IMR-90 (cell line): ENCODE measurements around the gene ASIC2. TPM values are rescaled to one million over a fixed set of nuclear protein-coding genes. Genes with fewer than 3 reads are reported as not detected.
"Not testable (repeated sequence)": the region's sequence is repeated elsewhere in the genome, so short reads cannot be mapped to it uniquely, and the experiment has no call there.

ENCODE experiments used
- ATAC-seq: fragments of 200-7000 bp; cut with Tn5 transposase; 2 replicates; pipeline ENCODE4 v1.9.1; 2020; ENCODE audit warnings: low read depth, mild to moderate bottlenecking, moderate library complexity
- BruUV-seq: library from RNA; stranded (reverse); fragments of 400-500 nt; replicated peaks from 2 replicates; lab custom pipeline; 2021; lab: Mats Ljungman, UMichigan
- CTCF ChIA-PET: fragments of 300-600 bp; formaldehyde crosslinking; extraction: SDS; loops from one replicate; lab custom pipeline; 2021; ENCODE audit warnings: antibody characterized with exemption; lab: Yijun Ruan, JAX
- POLR2A ChIA-PET: fragments of 300-600 bp; sonication (Branson Sonifier 250); formaldehyde crosslinking; loops from one replicate; lab custom pipeline; 2022; ENCODE audit warnings: antibody characterized with exemption; ENCODE audit not compliant: unreplicated experiment; lab: Charles Lee
- DNase-seq: peaks from one replicate; pipeline ENCODE4 v3.0.0; 2013
- H2AFZ ChIP-seq: replicated peaks from 2 replicates; pipeline ENCODE3; 2013; ENCODE audit warnings: low read length, mild to moderate bottlenecking; ENCODE audit not compliant: poor library complexity
- H2AK5ac ChIP-seq: 2 replicates; pipeline ENCODE4 v1.6.1; 2013; ENCODE audit warnings: low read depth, low read length, inconsistent platforms
- H2AK9ac ChIP-seq: replicated peaks from 2 replicates; pipeline ENCODE3; 2013; ENCODE audit warnings: mild to moderate bottlenecking, low read depth, low read length, moderate library complexity; ENCODE audit not compliant: poor library complexity
- H2BK120ac ChIP-seq: 2 replicates; pipeline ENCODE4 v1.6.1; 2013; ENCODE audit warnings: low read depth, low read length, inconsistent platforms
- H2BK15ac ChIP-seq: 3 replicates; pipeline ENCODE4 v1.6.1; 2013; ENCODE audit warnings: low read depth, low read length, inconsistent platforms
- H2BK20ac ChIP-seq: 2 replicates; pipeline ENCODE4 v1.6.1; 2013; ENCODE audit warnings: low read depth, mild to moderate bottlenecking, inconsistent platforms, low read length, moderate library complexity
- H2BK5ac ChIP-seq: 2 replicates; pipeline ENCODE4 v1.6.1; 2013; ENCODE audit warnings: mild to moderate bottlenecking, low read depth, low read length, inconsistent platforms; ENCODE audit not compliant: poor library complexity, severe bottlenecking
- H3K14ac ChIP-seq: replicated peaks from 2 replicates; pipeline ENCODE4 v1.6.1; 2013; ENCODE audit warnings: low read depth, low read length, inconsistent platforms
- H3K18ac ChIP-seq: 2 replicates; pipeline ENCODE4 v1.6.1; 2013; ENCODE audit warnings: low read depth, low read length, control low read depth
- H3K23ac ChIP-seq: 2 replicates; pipeline ENCODE4 v1.6.1; 2013; ENCODE audit warnings: low read depth, low read length, inconsistent platforms
- H3K27ac ChIP-seq: 2 replicates; pipeline ENCODE4 v1.5.1; 2013; ENCODE audit warnings: mild to moderate bottlenecking, control low read depth, low read length; ENCODE audit not compliant: insufficient read depth
- H3K27me3 ChIP-seq: 2 replicates; pipeline ENCODE4 v1.6.1; 2013; ENCODE audit warnings: low read length; ENCODE audit not compliant: control insufficient read depth, insufficient read depth
- H3K36me3 ChIP-seq: 2 replicates; pipeline ENCODE4 v1.6.1; 2013; ENCODE audit warnings: low read length, mixed read lengths; ENCODE audit not compliant: control insufficient read depth, insufficient read depth
- H3K4ac ChIP-seq: 2 replicates; pipeline ENCODE4 v1.6.1; 2013; ENCODE audit warnings: low read depth, low read length, inconsistent platforms
- H3K4me1 ChIP-seq: 2 replicates; pipeline ENCODE4 v1.6.1; 2013; ENCODE audit warnings: low read length, mixed read lengths; ENCODE audit not compliant: control insufficient read depth, insufficient read depth
- H3K4me2 ChIP-seq: 2 replicates; pipeline ENCODE4 v1.6.1; 2013; ENCODE audit warnings: low read depth, mild to moderate bottlenecking, control low read depth, low read length, moderate library complexity
- H3K4me3 ChIP-seq: 2 replicates; pipeline ENCODE4 v1.5.1; 2013; ENCODE audit warnings: low read depth, mild to moderate bottlenecking, control low read depth, low read length, moderate library complexity; ENCODE audit not compliant: insufficient read depth
- H3K56ac ChIP-seq: 2 replicates; pipeline ENCODE4 v1.6.1; 2013; ENCODE audit warnings: low read length, inconsistent platforms; ENCODE audit not compliant: insufficient read depth; ENCODE audit errors: extremely low read depth
- H3K79me1 ChIP-seq, 2 experiments: 2 replicates each; pipeline ENCODE4 v1.6.1; 2013; ENCODE audit warnings: low read length in 2 of 2, inconsistent platforms in 1 of 2, low read depth in 1 of 2
- H3K9ac ChIP-seq: 2 replicates; pipeline ENCODE4 v1.6.1; 2013; ENCODE audit warnings: low read depth, low read length, control low read depth
- H3K9me1 ChIP-seq: 2 replicates; pipeline ENCODE4 v1.6.1; 2013; ENCODE audit warnings: low read length, inconsistent platforms; ENCODE audit not compliant: insufficient read depth
- H3K9me3 ChIP-seq: 2 replicates; pipeline ENCODE4 v1.6.1; 2013; ENCODE audit warnings: low read length; ENCODE audit not compliant: control insufficient read depth, insufficient read depth
- H4K20me1 ChIP-seq: 2 replicates; pipeline ENCODE4 v1.6.1; 2013; ENCODE audit warnings: low read length, inconsistent platforms; ENCODE audit not compliant: insufficient read depth
- H4K5ac ChIP-seq: 2 replicates; pipeline ENCODE4 v1.6.1; 2013; ENCODE audit warnings: mild to moderate bottlenecking, low read depth, low read length, control low read depth
- H4K8ac ChIP-seq, 2 experiments: 2 replicates each; pipeline ENCODE4 v1.6.1; 2013; ENCODE audit warnings: low read depth in 2 of 2, low read length in 2 of 2, control low read depth in 1 of 2, inconsistent platforms in 1 of 2
- H4K91ac ChIP-seq: 2 replicates; pipeline ENCODE4 v1.6.1; 2013; ENCODE audit warnings: low read depth, low read length, inconsistent platforms; ENCODE audit not compliant: insufficient read depth
- WGBS, 2 experiments: methylation state at CpG; one replicate each; pipeline versions ENCODE4 v1.1.5 to v1.1.7; 2013; ENCODE audit warnings: missing lambda C conversion rate in 2 of 2; ENCODE audit not compliant: insufficient read length in 1 of 2; ENCODE audit errors: extremely low coverage in 2 of 2; 5-methylcytosine and 5-hydroxymethylcytosine counted together
- dilution Hi-C: fragments of 300-500 bp; cut with HindIII; formaldehyde crosslinking; loops from one replicate; pipeline ENCODE4 v1.14.3; 2018; ENCODE audit warnings: low sequenced_read_pairs; ENCODE audit not compliant: unreplicated experiment
- in situ Hi-C: fragments of 300-500 bp; cut with MboI; formaldehyde crosslinking; loops from 3 replicates; pipeline ENCODE4 v1.14.3; 2019; ENCODE audit warnings: low sequenced_read_pairs, inconsistent platforms, mixed read lengths
- intact Hi-C: fragments of 100-400 bp; cut with micrococcal nuclease; formaldehyde crosslinking; loops from 2 replicates; pipeline ENCODE4 v1.10.0; 2022
- polyA plus RNA-seq, 3 experiments: library from polyadenylated mRNA; depleted of rRNA; stranded (reverse); fragments of >200 nt; gene quantifications; 2 replicates each; pipeline ENCODE4 v1.2.3, GENCODE V29; 2012; ENCODE audit warnings: low replicate concordance in 1 of 3
- total RNA-seq: library from RNA; depleted of rRNA; stranded (reverse); fragments of >200 nt; gene quantifications from 2 replicates; pipeline ENCODE4 v1.2.3, GENCODE V29; 2012

Gene ASIC2
- total and polyA plus RNA-seq, 2 of the 4 experiments (the other 2 are of a cell fraction): under 0.01 to 0.15 TPM

GRCh38 chr17:32969231-32969630 is 323.9 kb downstream of the ASIC2 start:
- H2AK9ac ChIP-seq, H4K8ac ChIP-seq, ATAC-seq, H3K27ac ChIP-seq, in situ Hi-C loops, H2AFZ ChIP-seq, H3K14ac ChIP-seq, H3K36me3 ChIP-seq, POLR2A ChIA-PET, H4K91ac ChIP-seq, H3K9me1 ChIP-seq, H3K9me3 ChIP-seq, H2AK5ac ChIP-seq, intact Hi-C loops, H3K9ac ChIP-seq, H2BK5ac ChIP-seq, DNase-seq, H3K18ac ChIP-seq, H2BK120ac ChIP-seq, H2BK20ac ChIP-seq, dilution Hi-C loops, BruUV-seq, H3K4me2 ChIP-seq, H3K4me1 ChIP-seq, H2BK15ac ChIP-seq, H3K27me3 ChIP-seq, CTCF ChIA-PET, H3K4me3 ChIP-seq, H3K23ac ChIP-seq, H3K4ac ChIP-seq, H3K56ac ChIP-seq, H4K5ac ChIP-seq, H4K20me1 ChIP-seq, H3K79me1 ChIP-seq: not testable (repeated sequence)
- no CpG with 5 or more reads among the region's 4 CpGs for WGBS, 2 experiments
